Measurements from ENCODE around the gene JPH4.

JPH4 gene

DNA sequence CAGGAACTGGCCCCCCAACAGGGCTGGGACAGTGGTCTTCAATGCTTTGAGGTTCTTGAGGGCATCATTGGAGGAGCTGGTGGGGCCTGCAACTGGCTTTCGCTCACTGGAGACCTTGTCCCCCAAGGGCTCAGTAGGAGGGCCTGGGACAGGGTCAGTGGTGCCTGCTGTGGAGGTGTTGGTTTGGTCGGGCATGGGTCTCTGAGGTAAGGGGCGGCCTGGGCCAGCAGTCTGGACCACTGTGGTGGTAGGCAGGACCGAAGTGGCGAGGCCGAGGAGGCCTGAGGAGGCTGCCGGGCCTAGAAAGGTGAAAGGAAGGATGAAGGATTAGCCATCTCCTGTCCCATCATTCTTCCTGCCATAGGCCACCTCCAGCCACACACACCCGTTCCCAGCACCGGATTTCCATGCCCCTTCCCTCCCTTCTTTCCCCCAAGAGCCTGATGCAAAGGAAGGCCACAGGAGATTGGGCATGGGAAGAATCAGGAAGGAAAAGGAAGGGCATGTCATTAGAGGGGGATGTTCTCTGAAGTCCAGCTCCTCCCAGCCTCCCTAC lies 55.9 kb downstream of the JPH4 start:
- DNase-seq, result no peak

DNA sequence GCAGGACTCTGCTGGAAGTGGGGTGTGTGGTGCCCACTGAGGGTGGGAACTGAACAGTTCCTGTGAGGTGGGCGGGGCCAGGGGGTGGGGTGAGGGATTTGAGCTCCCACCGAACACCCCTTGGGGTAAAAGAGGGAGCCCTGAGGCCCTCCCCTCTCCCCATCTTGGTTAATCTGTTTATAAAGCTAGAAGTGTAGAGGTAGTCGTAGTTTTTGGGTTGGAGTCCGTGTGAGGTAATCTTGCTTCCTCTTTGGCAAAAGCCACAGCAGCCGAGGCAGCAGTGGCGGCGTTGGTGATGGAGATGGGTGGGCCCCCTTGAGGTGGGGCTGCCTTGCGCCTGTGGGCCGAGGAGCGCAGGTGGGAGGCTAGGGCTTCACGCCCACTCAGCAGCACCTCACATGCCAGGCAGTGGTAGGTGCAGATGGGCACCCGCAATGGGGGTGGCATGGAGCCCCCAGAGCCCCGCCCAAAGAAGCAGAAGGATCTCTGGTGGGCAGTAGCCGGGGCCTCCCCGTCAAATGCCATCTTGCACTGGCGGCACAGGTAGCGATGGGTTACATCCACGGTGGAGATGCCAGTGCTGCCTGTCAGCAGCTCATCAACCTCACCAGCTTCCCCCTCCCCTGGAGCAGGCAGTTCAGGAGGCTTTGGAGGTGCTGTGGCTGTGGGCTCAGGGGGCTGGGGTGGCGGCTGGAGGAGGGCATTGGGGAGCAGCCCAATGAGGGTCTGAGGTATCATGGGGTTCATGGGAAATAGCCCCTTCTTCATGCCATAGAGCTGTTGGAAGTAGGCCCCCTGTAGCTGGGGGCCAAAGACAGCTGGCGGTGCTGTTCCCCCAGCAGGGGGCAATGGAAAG lies 56.6 kb downstream of the JPH4 start:
- no peak for DNase-seq

DNA sequence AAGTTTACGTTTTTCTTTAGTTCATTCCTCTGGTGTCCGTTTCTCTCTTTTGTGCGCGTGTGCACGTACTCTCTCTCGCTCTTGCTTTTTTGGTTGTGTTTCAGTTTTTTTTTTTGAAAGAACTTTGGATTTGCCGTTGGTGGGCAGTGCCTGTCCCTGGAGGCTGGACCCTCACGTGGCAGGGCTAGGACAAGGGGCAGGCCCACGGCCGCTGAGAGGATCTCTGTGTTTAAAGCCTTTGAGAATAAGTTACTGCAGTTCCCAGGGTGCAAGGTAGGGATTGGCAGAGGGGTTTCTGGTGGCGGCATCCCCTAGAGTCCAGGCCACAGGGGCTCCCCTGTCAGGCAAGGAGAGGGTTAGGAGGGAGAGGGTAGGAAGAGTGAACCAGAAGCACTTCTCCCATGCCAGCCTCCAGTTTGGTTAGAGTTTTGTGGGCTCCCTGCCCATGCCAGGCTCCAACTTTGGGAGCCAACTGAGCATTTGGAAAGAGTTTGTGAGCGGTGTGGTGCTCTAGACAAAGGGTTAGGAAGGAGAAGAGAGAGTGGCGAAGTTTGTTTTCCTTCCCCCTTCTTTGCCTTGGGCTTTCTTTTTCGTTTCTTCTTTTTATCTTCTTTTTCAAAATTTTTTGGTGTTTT lies 57.6 kb downstream of the JPH4 start:
- DNase-seq, result no peak

DNA sequence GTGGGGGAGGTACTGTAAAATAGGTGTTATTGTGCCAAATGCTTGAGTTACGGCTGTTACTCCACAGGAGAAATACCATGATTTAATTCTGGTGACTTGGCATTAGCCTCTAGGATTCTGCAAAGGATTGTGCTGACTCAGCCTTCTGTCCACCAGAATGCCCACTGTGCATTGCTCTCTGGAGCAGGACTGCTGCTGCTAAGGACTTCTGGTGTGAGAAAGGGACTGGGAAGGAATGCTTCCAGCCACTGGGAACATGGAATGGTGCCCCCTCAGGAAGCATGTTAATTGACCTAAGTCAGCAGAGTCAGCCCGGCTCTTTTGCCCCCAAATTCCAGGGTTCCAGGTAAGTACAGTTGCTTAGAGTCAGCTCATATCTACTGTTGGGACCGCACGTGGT lies 59.9 kb downstream of the JPH4 start:
- DNase-seq, result no peak

All from CD4-positive, alpha-beta T cell treated with Interleukin-4 for 4 hours (primary cell).